Measurements from ENCODE around the gene SOST. TPM values are rescaled to one million over a fixed set of nuclear protein-coding genes. Genes with fewer than 3 reads are reported as not detected.

Gene SOST
- total RNA-seq, 1 donor, result not detected

DNA sequence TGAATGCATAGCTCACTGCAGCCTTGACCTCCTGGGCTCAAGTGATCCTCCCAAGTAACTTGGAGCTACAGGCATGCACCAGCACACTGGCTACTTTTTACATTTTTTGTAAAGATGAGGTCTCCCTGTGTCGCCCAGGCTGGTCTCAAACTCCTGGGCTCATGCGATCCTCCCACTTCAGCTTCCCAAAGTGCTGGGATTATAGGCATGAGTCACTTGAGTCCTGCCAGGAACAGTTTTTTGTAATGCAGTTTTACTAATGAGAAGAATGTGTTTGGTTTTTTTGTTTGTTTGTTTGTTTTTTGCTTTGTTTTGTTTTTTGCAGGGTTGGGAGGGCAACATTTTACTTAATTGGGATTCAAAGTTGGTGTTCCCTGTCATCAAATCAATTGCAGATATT, 22.2 kb downstream of the SOST start:
- Histone ChIP-seq H3K4me3 (ENCODE audit: low read length) (no peak overlapping the region), H3K4me1 (ENCODE audit: insufficient read depth, low read length) (no peaks in the 10 kb centered on the region), H3K9me3 (ENCODE audit: low read depth, low read length) (no peaks in the 10 kb centered on the region), H3K27me3 (ENCODE audit: insufficient read depth, low read length) (no peaks in the 10 kb centered on the region)

DNA sequence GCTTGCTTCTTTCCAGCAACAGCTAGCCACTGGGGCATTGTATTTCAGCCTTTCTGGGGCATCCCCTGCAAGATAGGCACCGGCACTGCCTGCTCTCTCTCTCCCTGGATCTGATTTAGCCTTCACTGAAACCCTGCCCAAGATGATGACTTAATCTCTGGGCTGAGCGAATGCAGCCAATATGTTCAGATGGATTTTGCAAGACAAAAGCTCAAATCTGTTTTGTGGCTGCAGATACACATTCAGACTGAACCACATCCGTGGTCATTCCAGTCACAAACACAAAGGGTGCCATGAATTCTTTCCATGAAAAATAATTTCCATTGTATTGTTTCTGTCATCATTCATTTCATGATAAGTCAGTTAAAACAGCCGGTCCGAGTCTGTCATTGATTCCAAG, 24.2 kb downstream of the SOST start:
- no peaks in the 10 kb centered on the region for H3K4me1 ChIP-seq (ENCODE audit: insufficient read depth, low read length)
- no peak overlapping the region for H3K4me3 ChIP-seq (ENCODE audit: low read length)
- H3K27me3 ChIP-seq (ENCODE audit: insufficient read depth, low read length), result no peaks in the 10 kb centered on the region
- no peaks in the 10 kb centered on the region for H3K9me3 ChIP-seq (ENCODE audit: low read depth, low read length)

DNA sequence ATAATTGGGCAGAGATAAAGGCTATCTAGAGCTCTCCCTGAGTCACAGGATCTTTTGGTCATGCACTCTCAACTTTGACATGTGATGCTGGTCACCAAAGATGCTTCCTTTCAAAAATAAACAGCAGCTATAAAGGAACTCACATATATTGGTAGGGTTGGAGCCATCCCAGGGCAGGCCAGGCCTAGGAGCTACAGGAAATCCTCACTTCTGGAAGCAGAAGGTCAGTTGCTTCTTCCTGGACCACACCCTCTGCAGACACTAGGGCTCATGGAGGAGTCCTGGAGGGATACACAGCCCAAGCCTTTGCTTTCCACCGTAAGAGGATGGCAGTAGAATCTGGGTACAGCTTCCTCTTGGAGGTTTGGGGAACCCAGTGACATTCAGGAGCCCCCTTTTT, 24.6 kb downstream of the SOST start:
- Histone ChIP-seq H3K9me3 (ENCODE audit: low read depth, low read length) (no peaks in the 10 kb centered on the region), H3K4me1 (ENCODE audit: insufficient read depth, low read length) (no peaks in the 10 kb centered on the region), H3K4me3 (ENCODE audit: low read length) (no peak overlapping the region), H3K27me3 (ENCODE audit: insufficient read depth, low read length) (no peaks in the 10 kb centered on the region)

DNA sequence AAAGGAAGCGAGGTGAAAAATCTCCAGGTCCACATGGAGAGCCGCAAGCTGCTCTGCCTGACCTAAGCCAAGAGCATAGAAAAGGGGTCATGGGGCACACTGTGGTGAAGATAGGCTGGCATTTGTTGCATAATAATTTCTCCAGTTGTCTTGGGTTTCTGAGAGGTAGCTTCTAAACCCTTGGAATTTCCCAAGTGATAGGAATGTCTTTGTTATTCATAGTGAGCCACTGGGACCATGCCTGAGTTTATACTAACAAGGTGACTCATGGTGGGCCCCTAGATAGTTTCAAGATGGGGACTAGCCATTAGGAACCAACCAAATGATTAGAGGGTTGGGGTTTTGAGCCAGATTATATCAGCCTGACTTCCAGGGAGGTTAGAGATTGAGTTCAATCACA, 25.6 kb downstream of the SOST start:
- Histone ChIP-seq H3K27me3 (ENCODE audit: insufficient read depth, low read length) (no peaks in the 10 kb centered on the region), H3K9me3 (ENCODE audit: low read depth, low read length) (no peaks in the 10 kb centered on the region), H3K4me3 (ENCODE audit: low read length) (no peak overlapping the region), H3K4me1 (ENCODE audit: insufficient read depth, low read length) (no peaks in the 10 kb centered on the region)

DNA sequence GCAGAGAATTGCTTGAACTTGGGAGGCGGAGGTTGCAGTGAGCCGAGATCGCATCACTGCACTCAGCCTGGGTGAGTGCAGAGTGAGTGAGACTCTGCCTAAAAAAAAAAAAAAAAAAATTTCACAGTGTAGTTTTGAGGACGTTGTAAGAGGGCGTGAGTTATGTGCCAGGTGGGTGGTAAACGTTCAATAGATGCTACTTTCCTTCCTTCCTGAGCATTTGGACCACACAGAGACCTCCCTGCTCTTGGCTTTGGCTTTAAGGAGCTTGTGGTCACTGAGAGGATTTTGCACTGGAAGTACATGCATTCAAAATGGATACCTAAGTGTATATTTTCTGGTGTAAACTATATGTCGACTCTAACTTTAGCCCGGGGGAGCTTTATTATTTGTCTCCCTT, 30.5 kb downstream of the SOST start:
- Histone ChIP-seq H3K27me3 (ENCODE audit: insufficient read depth, low read length) (no peaks in the 10 kb centered on the region), H3K4me1 (ENCODE audit: insufficient read depth, low read length) (no peaks in the 10 kb centered on the region), H3K4me3 (ENCODE audit: low read length) (no peak overlapping the region), H3K9me3 (ENCODE audit: low read depth, low read length) (no peaks in the 10 kb centered on the region)

DNA sequence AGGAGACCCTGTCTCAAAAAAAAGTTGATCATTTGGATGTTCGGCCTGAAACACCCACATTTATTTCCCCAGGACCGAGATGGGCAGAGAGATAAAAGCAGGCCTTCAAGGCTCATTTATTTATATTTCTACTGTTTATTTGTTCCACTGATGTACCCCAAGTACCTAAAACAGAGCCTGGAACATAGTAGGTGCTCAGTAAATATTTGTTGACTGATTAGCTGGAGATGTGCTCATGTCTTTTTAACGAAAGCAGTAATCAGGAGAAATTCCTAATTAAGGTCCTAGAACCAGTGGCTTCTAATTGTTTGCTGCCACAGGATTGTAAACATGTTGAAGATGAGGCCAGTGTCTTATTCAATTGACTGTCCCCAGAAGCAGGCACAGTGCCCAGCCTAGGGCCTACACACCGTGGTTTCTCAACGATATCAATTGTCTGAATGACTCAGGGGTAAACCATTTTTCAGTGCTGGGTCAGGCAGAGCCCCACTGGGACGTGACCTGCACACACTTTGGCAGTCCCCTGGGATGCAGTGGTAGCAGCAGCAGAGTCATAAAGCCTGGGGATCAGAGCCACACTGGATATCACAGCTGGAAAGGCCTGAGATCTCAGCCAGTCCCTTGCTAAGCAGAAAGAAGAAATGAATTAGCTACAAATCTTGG, 34.8 kb downstream of the SOST start:
- Histone ChIP-seq H3K4me1 (ENCODE audit: insufficient read depth, low read length) (peaks cover 21% of the 10 kb centered on the region), H3K27me3 (ENCODE audit: insufficient read depth, low read length) (no peaks in the 10 kb centered on the region), H3K4me3 (ENCODE audit: low read length) (no peak overlapping the region), H3K9me3 (ENCODE audit: low read depth, low read length) (no peaks in the 10 kb centered on the region)

DNA sequence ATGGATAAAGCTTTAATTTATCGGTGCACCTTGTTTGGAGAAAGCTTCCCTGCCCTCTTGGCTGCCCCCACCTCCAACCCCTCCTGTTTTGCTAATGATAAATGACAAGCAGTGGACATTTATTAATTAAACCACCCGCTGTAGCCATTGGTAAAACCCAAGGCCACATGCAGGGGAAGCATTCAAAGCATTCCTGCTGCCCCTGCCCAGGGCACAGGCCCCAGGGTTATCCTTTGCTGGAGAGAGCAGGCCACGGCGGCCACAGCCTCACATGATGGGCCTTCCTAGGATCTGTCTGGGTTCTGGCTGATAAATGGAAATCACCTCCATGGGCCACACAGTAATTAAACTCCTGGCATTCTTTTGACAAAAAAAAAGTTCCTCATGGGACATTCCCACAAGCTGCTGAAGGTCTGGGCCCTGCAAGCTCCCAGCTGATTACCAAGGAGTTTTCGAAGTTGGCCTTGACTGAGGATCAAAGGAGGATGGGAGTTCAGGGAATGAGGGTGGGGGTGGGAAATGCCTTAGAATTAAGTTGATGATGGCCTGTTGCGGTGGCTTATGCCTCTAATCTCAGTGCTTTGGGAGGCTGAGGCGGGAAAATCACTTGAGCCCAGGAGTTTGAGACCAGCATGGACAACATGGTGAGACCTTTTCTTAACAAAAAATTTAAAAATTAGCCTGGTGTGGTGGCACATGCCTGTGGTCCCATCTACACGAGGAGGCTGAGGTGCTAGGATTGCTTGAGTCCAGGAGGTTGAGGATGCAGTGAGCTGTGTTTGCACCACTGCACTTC, 35.5 kb downstream of the SOST start:
- Histone ChIP-seq H3K27me3 (ENCODE audit: insufficient read depth, low read length) (no peaks in the 10 kb centered on the region), H3K9me3 (ENCODE audit: low read depth, low read length) (no peaks in the 10 kb centered on the region), H3K4me1 (ENCODE audit: insufficient read depth, low read length) (peaks cover 21% of the 10 kb centered on the region), H3K4me3 (ENCODE audit: low read length) (no peak overlapping the region)

DNA sequence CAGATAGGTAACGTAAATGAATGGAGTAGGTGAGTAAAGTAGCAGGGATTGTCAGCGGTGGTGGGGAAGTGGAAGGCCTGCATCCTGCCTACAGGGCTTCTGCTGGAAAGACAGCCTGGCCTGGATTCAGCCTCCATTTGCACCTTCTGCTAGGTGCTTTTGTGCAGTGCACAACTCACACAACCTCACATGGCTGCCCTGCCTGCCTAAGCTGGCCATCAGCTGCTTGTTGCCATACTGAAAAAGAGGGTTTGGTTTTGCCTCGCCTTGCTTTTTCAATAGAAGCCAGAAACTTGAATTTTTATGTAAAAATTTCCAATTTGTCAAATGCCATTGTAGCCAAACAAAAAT, 36.3 kb downstream of the SOST start:
- peaks cover 21% of the 10 kb centered on the region for H3K4me1 ChIP-seq (ENCODE audit: insufficient read depth, low read length)
- no peaks in the 10 kb centered on the region for H3K27me3 ChIP-seq (ENCODE audit: insufficient read depth, low read length)
- no peaks in the 10 kb centered on the region for H3K9me3 ChIP-seq (ENCODE audit: low read depth, low read length)
- H3K4me3 ChIP-seq (ENCODE audit: low read length), result no peak overlapping the region

DNA sequence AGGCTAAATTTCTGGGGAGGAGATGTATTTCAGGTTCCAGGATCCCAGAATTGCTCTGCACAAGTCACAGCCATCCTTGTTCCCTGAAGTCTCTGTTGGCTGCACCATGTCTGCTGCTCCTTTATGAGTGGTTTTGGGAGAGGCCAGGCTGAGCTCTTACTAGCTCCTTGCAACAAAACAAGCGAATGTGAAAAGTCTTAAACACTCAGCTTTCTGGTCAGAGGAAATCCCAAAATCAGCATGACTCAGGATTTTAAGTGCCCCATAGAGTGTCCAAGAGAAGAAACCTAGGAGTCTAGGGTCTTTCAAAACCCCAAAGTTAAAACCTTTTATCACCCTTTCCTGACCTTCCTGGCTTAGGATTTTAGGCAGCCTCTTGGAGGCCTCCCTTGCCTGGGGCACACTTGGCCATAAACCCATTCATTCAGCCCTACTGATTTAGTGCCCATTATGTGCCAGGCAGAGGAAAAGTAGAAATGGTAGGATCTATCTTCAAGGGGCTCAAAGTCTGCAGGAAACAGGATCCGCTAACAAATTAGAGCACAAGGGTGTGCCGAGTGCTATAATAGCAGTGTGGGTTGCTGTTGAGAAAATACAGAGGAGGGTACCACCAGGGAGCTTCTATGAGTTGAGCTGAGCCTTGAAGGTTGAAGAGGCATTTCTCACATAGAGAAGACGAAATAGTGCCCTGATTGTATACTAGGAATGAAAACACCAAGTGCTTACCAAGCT, 36.9 kb downstream of the SOST start:
- Histone ChIP-seq H3K4me1 (ENCODE audit: insufficient read depth, low read length) (peaks cover 21% of the 10 kb centered on the region), H3K9me3 (ENCODE audit: low read depth, low read length) (no peaks in the 10 kb centered on the region), H3K4me3 (ENCODE audit: low read length) (peak overlapping the region; percentile 88), H3K27me3 (ENCODE audit: insufficient read depth, low read length) (no peaks in the 10 kb centered on the region)

DNA sequence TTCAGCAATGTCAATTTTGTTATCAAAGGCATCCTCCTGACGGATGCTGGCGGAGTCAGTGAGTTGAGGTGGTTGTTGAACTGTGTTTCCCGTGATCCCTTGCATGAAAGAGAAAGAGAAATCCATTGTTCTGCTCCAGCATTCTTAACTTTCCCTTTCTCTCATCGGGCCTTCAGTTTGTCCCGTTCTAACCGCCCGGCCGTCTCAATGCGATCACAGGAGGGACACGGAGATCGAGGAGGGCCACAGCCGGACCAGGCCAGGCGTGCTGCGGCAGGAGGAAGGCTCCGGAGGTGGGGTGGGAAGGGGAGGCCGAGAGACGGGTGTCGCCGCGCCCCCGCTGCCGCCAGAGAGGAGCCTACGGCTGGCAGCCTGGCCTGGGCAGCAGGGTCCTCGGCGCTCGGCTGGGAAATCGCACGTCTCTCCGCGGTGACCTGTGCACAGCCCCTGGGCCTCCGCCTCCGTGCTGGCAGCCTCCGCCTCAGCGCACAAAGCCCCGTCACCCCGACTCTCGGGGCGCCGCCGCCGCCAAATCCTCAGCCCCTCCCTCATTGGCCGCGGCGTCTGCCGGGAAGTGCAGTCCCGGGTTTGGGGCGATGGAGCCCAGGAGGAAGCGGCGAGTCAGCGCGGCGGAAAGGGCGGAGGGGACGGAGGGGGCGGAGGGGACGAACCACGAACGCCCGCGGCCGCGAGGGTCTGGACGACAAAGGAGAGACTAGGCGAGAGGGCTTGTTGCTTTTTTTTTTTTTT, 38.1 kb downstream of the SOST start:
- H3K4me1 ChIP-seq (ENCODE audit: insufficient read depth, low read length), result peaks cover 21% of the 10 kb centered on the region
- no peaks in the 10 kb centered on the region for H3K27me3 ChIP-seq (ENCODE audit: insufficient read depth, low read length)
- no peaks in the 10 kb centered on the region for H3K9me3 ChIP-seq (ENCODE audit: low read depth, low read length)
- peak overlapping the region; percentile 88 for H3K4me3 ChIP-seq (ENCODE audit: low read length)

DNA sequence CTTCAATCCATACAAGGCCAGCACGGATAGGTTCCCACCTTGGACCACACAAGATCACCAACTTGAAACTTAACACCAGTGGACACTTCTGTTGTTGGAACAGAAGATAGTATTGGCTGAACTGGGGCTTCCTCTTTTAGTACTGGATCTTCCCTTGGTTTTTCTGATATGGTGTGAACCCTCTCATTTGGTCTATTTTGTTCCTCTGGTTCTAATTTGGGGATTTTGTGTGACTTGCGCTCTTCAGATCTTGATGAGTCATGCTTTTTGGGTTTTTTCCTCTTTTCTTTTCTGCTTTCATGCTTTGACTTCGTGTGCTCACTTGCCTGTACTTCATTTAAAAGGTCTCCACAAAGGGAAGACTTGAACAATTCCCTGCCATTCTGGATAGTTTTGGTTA, 39.0 kb downstream of the SOST start:
- Histone ChIP-seq H3K4me3 (ENCODE audit: low read length) (no peak overlapping the region), H3K9me3 (ENCODE audit: low read depth, low read length) (no peaks in the 10 kb centered on the region), H3K4me1 (ENCODE audit: insufficient read depth, low read length) (peaks cover 21% of the 10 kb centered on the region), H3K27me3 (ENCODE audit: insufficient read depth, low read length) (peaks cover 3% of the 10 kb centered on the region)

DNA sequence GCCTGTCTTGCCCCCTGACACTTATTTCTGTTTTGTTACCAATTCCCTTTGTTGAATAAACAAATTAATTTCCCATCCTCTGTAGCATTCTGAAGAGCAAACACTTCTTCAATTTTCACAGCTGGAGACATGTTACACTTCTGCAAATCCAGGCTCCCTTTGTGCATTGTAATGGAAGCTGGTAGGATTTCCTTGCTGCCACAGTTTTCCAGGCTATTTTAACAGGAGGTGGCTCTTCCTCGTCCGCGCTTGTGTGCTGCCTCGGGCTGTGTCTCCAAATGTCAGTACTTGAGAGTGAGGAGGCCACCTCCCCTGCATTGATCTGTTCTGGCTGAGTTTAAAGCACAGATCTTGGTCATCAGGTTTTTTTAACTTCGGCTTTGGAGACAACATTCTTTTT, 40.0 kb downstream of the SOST start:
- H3K27me3 ChIP-seq (ENCODE audit: insufficient read depth, low read length), result peaks cover 8% of the 10 kb centered on the region
- H3K4me1 ChIP-seq (ENCODE audit: insufficient read depth, low read length), result peaks cover 31% of the 10 kb centered on the region
- no peaks in the 10 kb centered on the region for H3K9me3 ChIP-seq (ENCODE audit: low read depth, low read length)
- no peak overlapping the region for H3K4me3 ChIP-seq (ENCODE audit: low read length)

DNA sequence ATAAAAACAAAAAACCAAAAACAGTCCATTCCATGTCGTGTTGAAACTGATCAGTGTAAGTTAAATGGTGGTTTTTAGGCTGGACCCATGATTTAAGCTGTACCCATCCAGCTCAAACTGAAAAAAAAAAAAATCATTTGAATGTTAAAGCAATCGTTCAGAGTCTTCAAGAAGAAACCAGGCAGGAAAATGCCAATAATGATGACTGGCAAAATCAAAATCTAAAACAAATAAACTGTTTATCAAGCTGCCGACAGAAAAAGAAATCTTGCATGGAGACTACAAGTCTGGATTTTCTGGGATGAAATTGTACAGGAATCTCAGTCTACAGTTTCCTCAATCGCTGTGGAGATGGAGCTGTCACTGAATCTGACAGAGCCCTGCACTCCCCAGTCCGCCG, 40.7 kb downstream of the SOST start:
- Histone ChIP-seq H3K9me3 (ENCODE audit: low read depth, low read length) (no peaks in the 10 kb centered on the region), H3K27me3 (ENCODE audit: insufficient read depth, low read length) (peaks cover 14% of the 10 kb centered on the region), H3K4me1 (ENCODE audit: insufficient read depth, low read length) (peaks cover 37% of the 10 kb centered on the region), H3K4me3 (ENCODE audit: low read length) (no peak overlapping the region)

DNA sequence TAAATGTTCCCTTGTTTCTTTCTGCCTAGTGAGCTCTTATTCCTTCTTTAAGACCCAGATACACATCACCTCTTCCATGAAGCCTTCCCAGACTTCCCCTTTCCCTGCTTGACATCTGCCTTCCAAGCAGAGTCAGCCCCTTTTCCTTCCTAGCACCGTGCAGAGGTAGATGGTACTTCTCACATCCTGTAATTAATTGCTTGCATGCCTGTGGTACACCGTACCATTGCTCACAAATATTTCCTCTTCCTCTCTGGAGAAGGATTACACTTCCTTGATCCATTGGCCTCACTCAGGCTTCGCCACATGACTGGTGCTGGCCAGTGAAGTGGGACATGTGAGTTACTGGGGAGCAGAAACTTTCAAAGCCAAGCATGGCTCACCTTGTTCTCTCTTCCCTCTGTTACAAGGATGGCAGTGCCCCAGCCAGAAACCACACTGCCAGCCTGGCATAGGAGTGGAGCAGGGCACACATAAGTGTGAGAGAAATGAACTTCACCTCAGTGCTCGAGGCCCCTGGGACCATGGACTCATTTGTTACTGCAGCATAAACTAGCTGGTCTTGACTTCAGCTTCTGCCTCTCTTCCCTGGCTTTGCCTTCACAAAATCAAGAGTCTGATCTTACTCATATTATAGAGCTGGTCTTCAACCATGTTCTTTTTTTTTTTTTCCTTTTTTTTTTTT, 44.0 kb downstream of the SOST start:
- Histone ChIP-seq H3K27me3 (ENCODE audit: insufficient read depth, low read length) (peaks cover 24% of the 10 kb centered on the region), H3K4me1 (ENCODE audit: insufficient read depth, low read length) (peaks cover 22% of the 10 kb centered on the region), H3K4me3 (ENCODE audit: low read length) (no peak overlapping the region), H3K9me3 (ENCODE audit: low read depth, low read length) (no peaks in the 10 kb centered on the region)

All from mononuclear cell (primary cell).